ENCODE results near the gene LCT.
"Not testable (repeated sequence)": the region's sequence is repeated elsewhere in the genome, so short reads cannot be mapped to it uniquely, and the experiment has no call there.

Gene LCT

GRCh38 chr2:135836596-135837270, at the start of gene LCT:
Gene LCT, minus strand, starts transcription at chr2:135837184. Its CDS starts 15 bp downstream, at chr2:135837169.
- in situ Hi-C loops (cut with MboI; ENCODE audit: low sequenced_read_pairs) = no loop called here

DNA sequence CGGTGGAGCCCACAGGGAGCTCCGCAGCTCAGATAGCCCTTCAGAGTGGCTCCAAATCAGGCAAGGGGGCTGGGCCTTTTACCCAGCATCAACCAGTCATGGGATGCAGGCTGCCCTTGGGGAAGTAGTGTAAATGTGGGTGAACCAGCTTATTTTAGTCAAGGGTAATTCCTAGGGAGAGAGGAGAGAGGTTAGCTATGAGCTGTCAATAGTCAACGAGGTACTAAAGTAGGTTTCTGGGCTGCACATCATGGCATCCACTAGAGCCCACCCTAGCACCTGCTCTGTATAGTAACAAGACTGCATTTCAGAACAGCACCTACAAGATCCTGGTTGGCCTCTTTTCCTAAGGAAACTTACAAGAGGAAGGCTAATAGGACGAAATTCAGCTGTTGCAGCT, 48.7 kb upstream of the LCT start:
- in situ Hi-C loops (cut with MboI; ENCODE audit: low sequenced_read_pairs) = no loop called here

DNA sequence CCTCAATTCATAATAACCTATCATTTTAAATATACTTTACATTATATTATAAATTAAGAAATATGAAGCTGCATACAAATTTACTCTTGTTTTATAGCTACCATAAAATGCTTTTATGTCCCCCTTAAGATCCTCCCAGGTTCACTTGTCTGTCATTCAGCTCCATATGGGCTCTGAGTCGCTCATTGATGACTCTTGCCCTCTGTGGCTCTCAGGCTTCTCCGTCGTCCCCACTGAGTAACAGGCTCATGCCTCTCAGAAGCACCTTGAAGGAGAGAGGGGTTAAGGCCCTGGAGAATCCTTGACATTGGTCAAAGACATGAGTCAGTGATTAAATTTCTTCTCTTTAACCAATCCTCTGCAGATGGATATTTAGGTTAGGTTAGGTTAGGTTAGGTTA, 45.4 kb upstream of the LCT start:
- in situ Hi-C loops (cut with MboI; ENCODE audit: low sequenced_read_pairs) = no loop called here

- in situ Hi-C loops (cut with MboI; ENCODE audit: low sequenced_read_pairs) = not testable (repeated sequence)
Measured at GRCh38 chr2:135876770-135877169, 39.8 kb upstream of the LCT start.

DNA sequence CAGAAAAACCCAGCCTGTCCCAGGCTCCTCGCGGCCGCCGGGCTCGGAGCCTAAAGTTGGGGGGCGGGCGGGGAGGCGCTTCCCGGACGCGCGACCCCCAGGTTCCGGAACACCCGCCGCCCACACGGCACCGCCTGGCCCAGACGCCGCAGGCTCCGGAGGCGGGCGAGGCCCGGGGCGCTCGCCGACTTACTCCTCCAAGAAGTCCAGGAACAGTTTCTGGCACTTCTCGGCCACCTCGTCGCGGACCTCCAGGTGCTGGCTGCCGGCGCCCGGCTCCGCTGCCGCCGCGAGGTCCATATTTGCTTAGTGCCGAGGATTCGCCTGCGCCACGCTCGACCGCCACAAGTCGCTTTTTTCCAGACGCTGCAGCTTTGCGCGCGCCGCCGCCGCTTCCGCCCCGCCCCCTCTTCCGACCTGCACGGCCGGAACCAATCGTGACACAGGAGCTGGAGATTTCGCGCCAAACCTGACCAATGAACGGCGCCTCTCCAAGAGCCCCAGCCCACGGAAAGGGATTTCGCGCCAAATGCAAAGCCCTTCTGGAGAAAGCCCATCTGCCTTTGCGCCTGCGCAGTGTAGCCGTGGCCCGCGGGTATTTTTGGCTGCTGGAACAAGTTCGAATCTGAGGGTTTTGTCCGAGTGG, 39.2 kb upstream of the LCT start, which contains the start of gene MCM6:
TSS of gene MCM6 (minus strand) at position 378 of the 646 bp plus-strand sequence. CDS start at position 300, 78 bp downstream.
- in situ Hi-C loops (cut with MboI; ENCODE audit: low sequenced_read_pairs) = no loop called here

- in situ Hi-C loops (cut with MboI; ENCODE audit: low sequenced_read_pairs) = no loop called here
Measured at GRCh38 chr2:135875491-135876065, 38.6 kb upstream of the LCT start.

GRCh38 chr2:135874777-135875365, 37.9 kb upstream of the LCT start:
- in situ Hi-C loops (cut with MboI; ENCODE audit: low sequenced_read_pairs) = no loop called here

- in situ Hi-C loops (cut with MboI; ENCODE audit: low sequenced_read_pairs) = no loop called here
Measured at GRCh38 chr2:135870571-135870970, 33.6 kb upstream of the LCT start.

DNA sequence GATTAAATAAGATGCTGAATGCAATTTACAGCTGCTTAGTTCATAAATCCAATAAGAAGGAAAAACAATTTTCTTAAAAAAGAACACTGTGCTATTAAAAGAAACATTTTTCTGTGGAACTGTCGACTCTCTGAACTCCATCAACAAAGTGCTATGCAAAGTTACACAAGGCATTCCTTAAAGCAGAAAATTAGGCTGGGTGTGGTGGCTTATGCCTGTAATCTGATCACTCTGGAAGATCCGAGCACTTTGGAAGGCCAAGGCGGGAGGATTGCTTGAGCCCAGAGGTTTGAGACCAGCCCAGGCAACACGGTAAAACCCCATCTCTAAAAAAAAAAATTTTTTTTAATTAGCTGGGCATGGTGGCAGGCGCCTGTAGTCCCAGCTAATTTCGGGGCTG, 26.2 kb upstream of the LCT start:
- in situ Hi-C loops (cut with MboI; ENCODE audit: low sequenced_read_pairs) = no loop called here

DNA sequence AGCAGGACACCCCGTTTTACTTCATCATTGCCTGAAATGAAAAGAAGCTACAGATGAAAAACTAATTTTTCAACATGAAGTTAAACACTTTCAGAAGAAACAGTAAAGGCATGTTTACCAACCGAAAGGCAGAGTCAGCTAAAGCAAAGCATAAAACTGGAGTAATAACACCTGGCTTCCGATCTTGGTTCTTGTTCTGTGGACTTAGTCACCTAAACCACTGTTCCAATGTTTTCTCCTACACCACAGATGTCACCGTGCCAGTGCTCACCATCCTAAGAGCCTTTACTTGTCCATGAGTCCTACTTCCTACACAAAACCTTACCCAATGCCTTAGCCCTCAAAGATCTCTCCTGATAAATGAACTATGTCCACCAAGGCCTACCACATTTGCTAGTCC, 25.7 kb upstream of the LCT start:
- in situ Hi-C loops (cut with MboI; ENCODE audit: low sequenced_read_pairs) = no loop called here

- in situ Hi-C loops (cut with MboI; ENCODE audit: low sequenced_read_pairs) = no loop called here
Measured at GRCh38 chr2:135853401-135853800, 16.4 kb upstream of the LCT start.

DNA sequence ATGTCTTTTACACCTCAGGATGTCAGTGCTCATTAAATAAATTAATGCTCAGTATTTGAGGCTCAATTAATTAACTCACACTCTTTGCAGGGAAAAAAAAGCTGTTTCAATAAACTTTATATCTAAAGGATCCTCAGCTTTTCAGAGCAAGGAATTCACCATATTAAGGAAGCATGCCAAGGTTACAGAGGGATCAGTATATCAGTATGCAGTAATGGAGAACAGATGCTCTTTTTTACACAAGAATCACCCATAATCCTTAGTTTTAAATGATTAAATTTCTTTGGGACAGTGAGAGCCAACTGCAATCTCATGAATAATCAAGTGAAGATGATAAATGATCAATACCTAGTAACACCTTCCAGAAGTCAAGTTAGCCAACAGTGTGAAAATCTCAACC, 14.9 kb upstream of the LCT start:
- in situ Hi-C loops (cut with MboI; ENCODE audit: low sequenced_read_pairs) = no loop called here

GRCh38 chr2:135850892-135851668, 14.1 kb upstream of the LCT start:
- in situ Hi-C loops (cut with MboI; ENCODE audit: low sequenced_read_pairs) = no loop called here

DNA sequence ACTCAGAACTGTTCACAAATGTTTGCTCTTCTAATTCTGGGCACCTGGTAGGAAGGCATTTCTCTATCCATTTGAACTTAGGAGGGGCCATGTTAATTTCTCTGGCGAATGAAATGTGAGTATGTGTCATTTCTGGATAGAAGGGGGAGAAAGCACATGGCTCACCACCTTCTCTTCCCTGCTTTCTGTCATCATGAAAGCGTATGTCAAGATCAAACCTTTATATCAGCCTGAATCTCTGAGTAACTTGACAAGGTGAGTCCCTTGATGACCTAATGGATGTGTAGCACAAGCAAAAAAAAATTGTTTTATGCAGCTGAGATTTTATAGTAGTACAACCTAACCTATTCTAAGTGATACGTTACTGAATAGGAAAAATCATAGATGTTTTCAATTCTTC, 12.1 kb upstream of the LCT start:
- in situ Hi-C loops (cut with MboI; ENCODE audit: low sequenced_read_pairs) = no loop called here

GRCh38 chr2:135845997-135846396, 9.0 kb upstream of the LCT start:
- in situ Hi-C loops (cut with MboI; ENCODE audit: low sequenced_read_pairs) = no loop called here

DNA sequence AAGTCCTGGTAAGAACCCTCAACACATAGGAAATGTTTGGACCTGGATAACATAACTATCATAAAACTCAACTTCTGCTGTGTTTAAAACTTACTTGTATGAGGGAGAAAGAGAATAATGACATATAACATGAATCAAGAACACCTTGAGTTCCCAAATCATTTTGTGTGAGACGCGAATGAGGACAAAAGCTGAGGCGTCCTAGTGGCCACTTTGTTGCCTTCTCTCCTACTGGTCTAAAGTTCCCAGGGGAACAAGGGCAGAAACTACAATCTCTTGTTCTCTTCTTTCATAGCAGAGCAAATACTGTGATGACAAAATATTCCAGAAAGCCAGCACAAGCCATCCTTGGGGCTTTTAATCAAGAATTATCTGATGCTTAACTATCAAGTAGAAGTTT, 8.3 kb upstream of the LCT start:
- in situ Hi-C loops (cut with MboI; ENCODE audit: low sequenced_read_pairs) = no loop called here

GRCh38 chr2:135844301-135844895, 7.4 kb upstream of the LCT start:
- in situ Hi-C loops (cut with MboI; ENCODE audit: low sequenced_read_pairs) = no loop called here

GRCh38 chr2:135843671-135844070, 6.7 kb upstream of the LCT start:
- in situ Hi-C loops (cut with MboI; ENCODE audit: low sequenced_read_pairs) = no loop called here

DNA sequence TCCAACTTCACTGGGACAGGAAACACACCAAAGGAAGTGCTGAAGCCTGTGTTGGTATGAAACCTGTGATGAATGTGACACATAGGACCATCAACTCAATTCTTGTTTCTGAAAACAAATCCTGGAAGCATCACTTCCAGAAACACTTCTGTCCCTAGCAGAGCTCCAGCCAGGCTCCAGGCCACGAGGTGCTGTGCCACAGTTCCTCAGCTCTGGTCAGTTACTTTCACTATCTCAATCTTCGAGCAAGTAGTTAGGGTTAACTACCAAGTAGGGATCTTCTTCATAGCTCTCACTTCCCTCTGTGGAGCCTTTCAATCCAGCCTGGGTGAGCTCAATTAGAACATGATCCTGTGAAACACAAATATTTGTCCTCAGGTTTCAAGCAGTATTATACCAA, 3.6 kb upstream of the LCT start:
- in situ Hi-C loops (cut with MboI; ENCODE audit: low sequenced_read_pairs) = no loop called here

GRCh38 chr2:135839713-135840112, 2.7 kb upstream of the LCT start:
- in situ Hi-C loops (cut with MboI; ENCODE audit: low sequenced_read_pairs) = no loop called here

GRCh38 chr2:135838502-135838901, 1.5 kb upstream of the LCT start:
- in situ Hi-C loops (cut with MboI; ENCODE audit: low sequenced_read_pairs) = no loop called here
